ENCODE data around the gene LRRC23.

GRCh38 chr12:6944381-6945186 lies 40.0 kb downstream of the LRRC23 start:
- TF ChIP-seq E2F5 (CRISPR knock-in tag; conservative IDR thresholded peaks at IDR 0.05), result 0 out of 2 replicates have a peak, but pooled peaks have one; percentile 55
- no peak for TF ChIP-seq ZNF275 (CRISPR knock-in tag; IDR thresholded peaks at IDR 0.05; ENCODE audit: borderline replicate concordance)
- TF ChIP-seq ZBTB46 (CRISPR knock-in tag; IDR thresholded peaks at IDR 0.05; ENCODE audit: borderline replicate concordance), result no peak
- no peak for TF ChIP-seq ZBTB10 (CRISPR knock-in tag; IDR thresholded peaks at IDR 0.05; ENCODE audit: borderline replicate concordance)
- TF ChIP-seq ZBTB44 (CRISPR knock-in tag; IDR thresholded peaks at IDR 0.05), result no peak
- TF ChIP-seq EED (CRISPR knock-in tag; IDR thresholded peaks at IDR 0.05), result no peak
- TF ChIP-seq EZH2 (conservative IDR thresholded peaks at IDR 0.05; ENCODE audit: low read depth, low read length), result no peak
- TF ChIP-seq ZNF232 (CRISPR knock-in tag; IDR thresholded peaks at IDR 0.05; ENCODE audit: borderline replicate concordance), result peak; percentile 88; the same call in 1 of the 2 replicates
- 0 out of 2 replicates have a peak, but pooled peaks have one; percentile 14 for TF ChIP-seq ELF1 (CRISPR knock-in tag; IDR thresholded peaks at IDR 0.05)
